Activated CD4-positive, alpha-beta T cell treated with anti-CD3 and anti-CD28 coated beads, Interleukin-2, amount 10 ng/mL, durations not matched to agents 7 days and 5 days (primary cell): ENCODE results near the gene DSCAM. TPM values are rescaled to one million over a fixed set of nuclear protein-coding genes. Genes with fewer than 3 reads are reported as not detected.

Experiments
- CTCF ChIA-PET: fragments of 350-600 bp; sonication (Branson Sonifier 250); formaldehyde crosslinking; loops from one replicate; lab custom pipeline; 2021; ENCODE audit warnings: antibody characterized with exemption; lab: Charles Lee
- POLR2A ChIA-PET: fragments of 350-600 bp; sonication (Branson Sonifier 250); formaldehyde crosslinking; loops from one replicate; lab custom pipeline; 2021; ENCODE audit warnings: antibody characterized with exemption; lab: Charles Lee
- DNase-seq: peaks from one replicate; pipeline ENCODE4 v3.0.0-alpha.2; 2020
- H3K27ac Mint-ChIP-seq: one replicate; pipeline ENCODE4 v1.8.0; 2021; ENCODE audit warnings: mild to moderate bottlenecking, moderate library complexity, mixed read lengths
- H3K27me3 Mint-ChIP-seq: one replicate; pipeline ENCODE4 v1.8.0; 2021; ENCODE audit warnings: mixed read lengths
- H3K36me3 Mint-ChIP-seq: one replicate; pipeline ENCODE4 v1.8.0; 2021; ENCODE audit warnings: low read depth, mixed read lengths
- H3K4me1 Mint-ChIP-seq: one replicate; pipeline ENCODE4 v1.8.0; 2021; ENCODE audit warnings: mixed read lengths
- H3K4me3 Mint-ChIP-seq: one replicate; pipeline ENCODE4 v1.8.0; 2021; ENCODE audit warnings: mild to moderate bottlenecking, moderate library complexity, mixed read lengths
- H3K9me3 Mint-ChIP-seq: one replicate; pipeline ENCODE4 v1.8.0; 2021; ENCODE audit warnings: mixed read lengths
- total RNA-seq, 2 experiments: library from RNA; stranded (reverse); gene quantifications; one replicate each; pipeline ENCODE4 v1.2.3, GENCODE V29; 2021

DSCAM gene
- total RNA-seq, 2 experiments from 2014 or later = not detected

DNA sequence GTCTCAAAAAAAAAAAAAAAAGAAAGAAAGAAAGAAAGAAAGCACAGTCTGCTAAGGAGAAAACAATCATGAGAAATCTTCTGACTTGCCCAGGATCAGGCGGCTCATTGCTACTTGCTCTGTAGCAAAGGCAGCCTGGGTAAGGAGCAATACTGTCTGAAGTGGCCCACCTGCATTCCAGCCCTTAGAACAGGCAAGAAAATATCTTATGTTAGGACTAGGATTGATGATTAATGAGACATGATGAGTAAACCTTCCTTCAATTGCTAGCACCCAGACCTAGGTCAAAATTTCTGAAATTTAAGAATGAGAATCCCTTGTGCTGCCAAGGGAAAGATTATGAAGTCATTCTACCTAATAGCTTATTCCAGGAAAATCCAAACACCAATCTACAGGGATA, 140.8 kb downstream of the DSCAM start:
- H3K4me1 Mint-ChIP-seq = no peaks in the 10 kb centered on the region
- no peak for DNase-seq
- H3K36me3 Mint-ChIP-seq = no peaks in the 10 kb centered on the region
- H3K27me3 Mint-ChIP-seq = no peaks in the 10 kb centered on the region
- H3K9me3 Mint-ChIP-seq = no peaks in the 10 kb centered on the region
- ChIA-PET POLR2A (no interaction called here), CTCF (interaction anchor here (0.6 to 0.7 kb wide), 2 partner anchors 19 to 74 kb away, joined by 3 to 4 read pairs; no protein-coding TSS in a partner anchor)
- H3K27ac Mint-ChIP-seq = no peak overlapping the region
- no peak overlapping the region for H3K4me3 Mint-ChIP-seq

- H3K27ac Mint-ChIP-seq = no peak overlapping the region
Observed at GRCh38 chr21:40704141-40704540, 142.8 kb downstream of the DSCAM start.

GRCh38 chr21:40699366-40699765, 147.6 kb downstream of the DSCAM start:
- Mint-ChIP-seq H3K4me3 (no peak overlapping the region), H3K36me3 (no peaks in the 10 kb centered on the region), H3K27ac (no peak overlapping the region), H3K9me3 (no peaks in the 10 kb centered on the region), H3K27me3 (no peaks in the 10 kb centered on the region), H3K4me1 (no peaks in the 10 kb centered on the region)
- DNase-seq = no peak
- CTCF ChIA-PET = no interaction called here
- POLR2A ChIA-PET = interaction anchor here (0.6 kb wide), 1 partner anchor 30 kb away, joined by 3 read pairs; no protein-coding TSS in a partner anchor

More at GRCh38 chr21:40704141-40704540, 142.8 kb downstream of the DSCAM start:
- no peak for DNase-seq
- Mint-ChIP-seq H3K36me3 (no peaks in the 10 kb centered on the region), H3K9me3 (no peaks in the 10 kb centered on the region), H3K27me3 (no peaks in the 10 kb centered on the region), H3K4me1 (no peaks in the 10 kb centered on the region), H3K4me3 (no peak overlapping the region)
- POLR2A ChIA-PET = no interaction called here
- CTCF ChIA-PET = interaction anchor here (2.0 kb wide), 1 partner anchor 10 kb away, joined by 4 read pairs; no protein-coding TSS in a partner anchor

GRCh38 chr21:40696246-40696645, 150.7 kb downstream of the DSCAM start:
- H3K36me3 Mint-ChIP-seq = no peaks in the 10 kb centered on the region
- CTCF ChIA-PET = no interaction called here

DNA sequence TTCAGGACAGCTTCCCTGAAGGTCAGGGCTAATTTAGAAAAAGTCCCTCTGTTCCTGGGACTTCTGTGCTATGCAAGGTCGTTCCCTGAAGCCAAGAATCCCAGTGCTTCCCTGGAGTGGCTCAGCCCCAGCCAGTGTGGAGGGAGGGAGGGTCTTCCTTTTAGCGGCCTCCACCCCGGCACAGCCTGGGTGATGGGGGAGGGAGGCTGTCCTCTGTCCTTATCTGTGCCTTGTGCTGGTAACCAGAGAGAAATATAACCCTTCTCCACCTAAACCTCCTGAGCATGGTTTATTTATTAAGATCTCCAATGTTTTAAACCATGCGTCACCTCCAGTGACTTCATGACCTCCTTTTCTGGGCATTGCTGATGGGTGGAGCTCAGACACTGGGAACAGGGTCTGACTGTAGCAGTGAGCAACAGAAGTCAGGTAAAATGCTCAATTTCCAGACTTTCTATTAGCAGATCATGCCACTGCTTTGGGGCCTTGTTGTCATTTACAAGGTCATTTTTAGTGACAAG, 157.1 kb downstream of the DSCAM start:
- H3K36me3 Mint-ChIP-seq = no peaks in the 10 kb centered on the region
- CTCF ChIA-PET = no interaction called here

More at GRCh38 chr21:40696246-40696645, 150.7 kb downstream of the DSCAM start:
- Mint-ChIP-seq H3K27me3 (no peaks in the 10 kb centered on the region), H3K4me1 (no peaks in the 10 kb centered on the region), H3K4me3 (no peak overlapping the region), H3K27ac (no peak overlapping the region), H3K9me3 (no peaks in the 10 kb centered on the region)
- POLR2A ChIA-PET = no interaction called here
- DNase-seq = no peak

GRCh38 chr21:40689217-40689616, 157.7 kb downstream of the DSCAM start:
- CTCF ChIA-PET = no interaction called here
- no peak for DNase-seq
- Mint-ChIP-seq H3K4me1 (no peaks in the 10 kb centered on the region), H3K4me3 (no peak overlapping the region), H3K9me3 (no peaks in the 10 kb centered on the region), H3K36me3 (no peaks in the 10 kb centered on the region), H3K27ac (no peak overlapping the region), H3K27me3 (no peaks in the 10 kb centered on the region)
- POLR2A ChIA-PET = no interaction called here

More for the DNA sequence above, 157.1 kb downstream of the DSCAM start:
- no peaks in the 10 kb centered on the region for H3K4me1 Mint-ChIP-seq
- no peaks in the 10 kb centered on the region for H3K9me3 Mint-ChIP-seq
- DNase-seq = no peak
- H3K27me3 Mint-ChIP-seq = no peaks in the 10 kb centered on the region
- H3K27ac Mint-ChIP-seq = no peak overlapping the region
- H3K4me3 Mint-ChIP-seq = no peak overlapping the region
- POLR2A ChIA-PET = no interaction called here

GRCh38 chr21:40688106-40688864, 158.7 kb downstream of the DSCAM start:
- Mint-ChIP-seq H3K27ac (no peak overlapping the region), H3K36me3 (no peaks in the 10 kb centered on the region), H3K4me1 (no peaks in the 10 kb centered on the region), H3K9me3 (no peaks in the 10 kb centered on the region), H3K4me3 (no peak overlapping the region), H3K27me3 (no peaks in the 10 kb centered on the region)
- ChIA-PET POLR2A (no interaction called here), CTCF (no interaction called here)
- DNase-seq = no peak

- Mint-ChIP-seq H3K4me3 (no peak overlapping the region), H3K4me1 (no peaks in the 10 kb centered on the region), H3K27me3 (no peaks in the 10 kb centered on the region), H3K27ac (no peak overlapping the region), H3K36me3 (no peaks in the 10 kb centered on the region), H3K9me3 (no peaks in the 10 kb centered on the region)
- ChIA-PET POLR2A (no interaction called here), CTCF (no interaction called here)
- no peak for DNase-seq
Observed at GRCh38 chr21:40687625-40688024, 159.3 kb downstream of the DSCAM start.

DNA sequence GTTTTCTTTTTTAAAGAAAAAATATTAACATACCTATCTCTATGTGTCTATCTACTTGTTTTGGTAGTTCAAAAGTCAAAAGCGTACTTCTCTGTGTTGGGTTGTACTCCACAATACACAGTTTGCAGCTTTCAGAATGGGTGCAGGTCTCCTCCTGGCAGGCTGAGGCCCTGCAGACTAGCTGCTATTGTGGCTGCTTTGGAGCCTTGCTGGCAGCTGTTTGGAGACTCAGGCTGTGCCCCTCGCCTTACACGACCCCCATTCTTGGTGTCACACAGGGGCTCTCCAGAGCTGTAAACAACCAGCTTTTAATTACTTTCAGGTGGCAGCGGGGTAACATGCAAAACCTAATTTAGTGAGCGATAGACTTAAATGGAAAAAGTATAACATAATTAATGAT, 160.4 kb downstream of the DSCAM start:
- no peaks in the 10 kb centered on the region for H3K9me3 Mint-ChIP-seq

DNA sequence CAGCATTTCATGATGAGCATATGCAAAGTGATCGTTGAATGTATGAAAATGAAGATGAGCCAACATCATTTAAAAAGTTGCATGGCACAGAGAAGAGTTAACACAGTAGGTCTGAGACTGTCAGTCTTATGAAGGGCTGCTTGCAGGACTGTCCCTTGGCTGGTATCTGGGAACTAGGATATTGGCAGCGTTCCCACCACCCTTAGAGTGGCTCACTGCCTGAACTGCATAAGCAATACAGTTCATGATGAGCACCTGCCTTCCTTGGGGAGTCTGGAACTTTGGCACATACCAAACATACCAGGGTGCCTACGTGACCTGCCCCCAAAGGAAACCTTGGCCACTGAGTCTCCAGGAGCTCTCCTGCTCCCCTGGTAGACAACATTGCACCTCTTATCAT, 161.8 kb downstream of the DSCAM start:
- Mint-ChIP-seq H3K27ac (no peak overlapping the region), H3K36me3 (no peaks in the 10 kb centered on the region), H3K9me3 (no peaks in the 10 kb centered on the region), H3K4me1 (no peaks in the 10 kb centered on the region), H3K27me3 (no peaks in the 10 kb centered on the region), H3K4me3 (no peak overlapping the region)
- DNase-seq = no peak
- ChIA-PET POLR2A (no interaction called here), CTCF (no interaction called here)

More for the DNA sequence above, 160.4 kb downstream of the DSCAM start:
- Mint-ChIP-seq H3K27me3 (no peaks in the 10 kb centered on the region), H3K4me1 (no peaks in the 10 kb centered on the region), H3K4me3 (no peak overlapping the region), H3K27ac (no peak overlapping the region), H3K36me3 (no peaks in the 10 kb centered on the region)
- no peak for DNase-seq
- ChIA-PET POLR2A (no interaction called here), CTCF (no interaction called here)

GRCh38 chr21:40684726-40685125, 162.2 kb downstream of the DSCAM start:
- no peaks in the 10 kb centered on the region for H3K27me3 Mint-ChIP-seq
- ChIA-PET POLR2A (no interaction called here), CTCF (interaction anchor here (0.7 kb wide), 1 partner anchor 10 kb away, joined by 3 read pairs; no protein-coding TSS in a partner anchor)
- H3K4me3 Mint-ChIP-seq = no peak overlapping the region
- no peaks in the 10 kb centered on the region for H3K9me3 Mint-ChIP-seq
- no peak overlapping the region for H3K27ac Mint-ChIP-seq
- H3K4me1 Mint-ChIP-seq = no peaks in the 10 kb centered on the region
- no peak for DNase-seq
- H3K36me3 Mint-ChIP-seq = no peaks in the 10 kb centered on the region

DNA sequence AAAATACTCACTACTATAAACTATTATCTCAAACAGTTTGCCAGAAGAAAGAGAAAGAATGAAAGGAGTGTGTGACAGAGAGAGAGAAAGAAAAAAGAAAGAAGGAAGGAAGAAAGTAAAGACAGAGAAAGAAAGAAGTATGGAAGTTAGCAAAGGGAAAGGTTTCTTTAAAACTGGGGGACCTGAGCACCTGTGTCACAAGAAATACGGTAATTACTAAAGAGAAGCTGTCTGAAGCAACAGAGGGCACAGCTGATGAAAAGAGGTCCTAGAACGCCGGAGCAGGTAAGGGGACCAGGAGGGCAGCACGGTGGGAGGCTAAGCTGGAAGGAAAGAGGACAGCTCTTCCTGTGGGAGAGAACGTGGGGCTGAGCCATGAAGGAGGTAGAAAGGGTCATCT, 163.6 kb downstream of the DSCAM start:
- no peak overlapping the region for H3K4me3 Mint-ChIP-seq
- no peaks in the 10 kb centered on the region for H3K9me3 Mint-ChIP-seq
- ChIA-PET POLR2A (no interaction called here), CTCF (no interaction called here)
- no peak overlapping the region for H3K27ac Mint-ChIP-seq
- H3K36me3 Mint-ChIP-seq = no peaks in the 10 kb centered on the region
- no peaks in the 10 kb centered on the region for H3K27me3 Mint-ChIP-seq
- DNase-seq = no peak
- no peaks in the 10 kb centered on the region for H3K4me1 Mint-ChIP-seq

DNA sequence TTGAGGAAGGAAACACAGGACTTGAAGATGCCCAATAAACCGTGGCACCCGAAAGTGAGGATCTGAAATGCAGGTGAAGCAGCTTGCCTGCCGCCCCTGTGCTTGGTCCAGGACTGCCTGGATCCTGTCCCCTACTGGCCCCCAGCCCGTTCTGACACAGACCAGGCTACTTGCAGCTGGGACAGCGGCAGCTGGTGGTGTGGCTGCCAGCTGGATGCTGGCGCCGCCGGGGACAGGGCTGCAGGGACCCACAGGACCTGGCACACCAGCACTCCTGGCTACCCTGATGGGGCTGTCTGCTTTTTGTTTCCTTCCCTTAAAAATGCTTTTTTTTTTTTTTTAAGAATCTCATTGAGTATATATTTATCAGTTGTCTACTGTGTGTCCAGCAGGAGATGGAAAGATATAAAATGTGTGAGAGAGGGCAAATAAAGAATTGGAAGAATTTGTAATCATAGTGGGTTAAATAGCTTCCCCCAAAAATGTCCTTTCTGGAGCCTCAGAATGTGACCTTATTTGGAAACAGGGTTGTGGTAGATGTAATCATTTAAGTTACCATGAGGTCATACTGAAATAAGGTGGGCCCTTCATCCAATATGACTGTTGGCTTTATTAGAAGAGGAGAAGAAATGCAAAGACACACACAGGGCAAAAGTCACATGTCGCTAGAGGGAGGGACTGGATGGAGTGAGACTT, 165.6 kb downstream of the DSCAM start:
- no peaks in the 10 kb centered on the region for H3K36me3 Mint-ChIP-seq
- no peak overlapping the region for H3K4me3 Mint-ChIP-seq
- H3K4me1 Mint-ChIP-seq = no peaks in the 10 kb centered on the region
- DNase-seq = no peak
- no peaks in the 10 kb centered on the region for H3K9me3 Mint-ChIP-seq
- H3K27ac Mint-ChIP-seq = no peak overlapping the region
- no peaks in the 10 kb centered on the region for H3K27me3 Mint-ChIP-seq
- ChIA-PET CTCF (no interaction called here), POLR2A (no interaction called here)
